Activated T-cell treated with anti-CD3 and anti-CD28 coated beads for 4 hours (primary cell): Measurements from ENCODE around the gene PATL1.
"Not testable (repeated sequence)": the region's sequence is repeated elsewhere in the genome, so short reads cannot be mapped to it uniquely, and the experiment has no call there.

ENCODE experiments used
- DNase-seq: peaks from one replicate; pipeline ENCODE4 v3.0.0-alpha.2; 2020

PATL1 gene

DNA sequence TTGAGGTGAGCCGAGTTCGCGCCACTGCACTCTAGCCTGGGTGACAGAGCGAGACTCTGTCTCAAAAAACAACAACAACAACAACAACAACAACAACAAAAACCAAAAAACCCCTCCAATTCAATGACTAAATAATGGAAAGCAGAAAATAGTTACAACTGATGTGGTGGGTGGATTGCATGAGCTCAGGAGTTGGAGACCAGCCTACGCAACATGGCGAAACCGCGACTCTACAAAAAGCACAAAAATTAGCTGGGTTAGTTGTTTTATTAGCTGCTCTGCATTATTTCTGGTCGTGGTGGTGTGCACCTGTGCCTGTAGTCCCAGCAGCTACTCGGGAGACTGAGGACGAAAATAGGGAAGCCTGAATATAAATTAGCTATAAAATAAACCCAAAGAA is 2.6 kb upstream of the PATL1 start:
- no peak for DNase-seq

GRCh38 chr11:59669611-59670009 is 773 bp upstream of the PATL1 start:
- no peak for DNase-seq

DNA sequence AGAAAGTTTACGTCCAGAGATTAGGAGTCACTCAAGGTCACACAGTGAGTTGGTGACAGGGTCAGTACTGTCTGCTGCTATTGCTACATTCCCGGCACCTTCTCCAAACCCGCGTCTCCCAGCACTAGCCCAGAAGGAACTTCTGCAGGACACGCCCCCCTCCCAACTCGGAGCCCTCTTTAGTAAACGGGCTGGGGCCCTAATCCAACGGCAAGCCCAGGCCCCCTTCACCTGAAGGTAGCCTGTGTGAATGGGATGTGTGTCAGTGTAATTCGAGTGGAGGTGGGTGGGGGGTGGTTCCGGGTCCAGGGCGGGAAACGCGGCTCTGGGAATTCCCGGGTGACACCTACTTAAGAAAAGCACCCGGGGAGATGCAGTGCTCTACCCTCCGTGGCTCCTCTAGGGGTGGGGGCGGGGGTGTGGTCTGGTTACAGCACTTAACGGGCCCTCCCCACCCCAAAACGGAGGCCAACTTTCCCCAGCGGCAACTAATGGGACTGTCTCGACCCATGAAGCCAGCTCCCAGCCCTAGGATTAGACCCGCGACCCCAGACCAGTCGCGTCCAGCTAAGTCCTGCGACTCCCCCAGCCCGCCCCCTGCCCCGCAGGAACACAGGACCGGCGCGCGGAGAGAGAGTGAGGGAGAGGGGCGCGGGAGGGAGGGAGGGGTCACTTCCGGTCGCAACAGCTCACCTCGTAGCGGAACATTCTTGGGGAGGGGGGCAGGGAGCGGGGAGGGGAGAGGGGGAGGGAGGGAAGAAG is 468 bp downstream of the PATL1 start:
- DNase-seq = peak; percentile 74

DNA sequence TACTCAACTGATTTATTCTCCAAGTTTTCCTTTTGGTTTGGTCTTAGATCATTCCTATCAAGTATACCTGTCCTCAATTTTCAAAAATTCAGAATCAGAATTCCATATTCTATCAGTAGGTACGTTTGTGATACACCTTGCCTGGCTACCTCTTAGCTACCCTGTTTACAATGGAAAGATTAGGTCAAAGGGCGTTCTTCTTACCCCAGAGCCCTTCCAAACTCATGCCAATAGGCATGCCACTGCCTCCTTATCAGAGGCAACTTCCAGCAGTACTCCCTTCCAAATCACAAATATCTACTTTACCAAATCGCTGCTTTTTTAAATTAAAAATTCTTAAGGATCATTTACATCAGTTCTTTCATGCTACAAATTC is 1.0 kb downstream of the PATL1 start:
- DNase-seq = no peak

- no peak for DNase-seq
These were observed 1.9 kb downstream of the PATL1 start for GRCh38 chr11:59666969-59667368.

- no peak for DNase-seq
These were observed 8.2 kb downstream of the PATL1 start for GRCh38 chr11:59660621-59661020.

DNA sequence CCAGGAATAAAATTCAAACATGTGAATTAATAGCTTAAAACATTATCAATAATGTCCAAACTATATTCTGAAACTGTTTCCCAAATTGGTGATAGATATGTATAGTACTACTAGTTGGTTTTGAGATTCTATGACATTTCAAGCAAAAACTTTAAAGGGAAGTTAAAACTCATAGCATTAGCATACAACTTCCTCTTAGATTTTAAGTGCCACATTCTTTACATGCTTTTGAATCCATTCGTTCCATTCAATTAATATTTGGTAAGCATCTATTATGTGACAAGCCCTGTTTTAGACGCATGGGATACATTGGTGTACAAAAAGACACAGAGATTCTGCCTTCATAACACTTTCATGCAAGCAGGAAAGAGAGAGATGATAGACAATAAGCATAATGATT is 8.9 kb downstream of the PATL1 start:
- no peak for DNase-seq

DNA sequence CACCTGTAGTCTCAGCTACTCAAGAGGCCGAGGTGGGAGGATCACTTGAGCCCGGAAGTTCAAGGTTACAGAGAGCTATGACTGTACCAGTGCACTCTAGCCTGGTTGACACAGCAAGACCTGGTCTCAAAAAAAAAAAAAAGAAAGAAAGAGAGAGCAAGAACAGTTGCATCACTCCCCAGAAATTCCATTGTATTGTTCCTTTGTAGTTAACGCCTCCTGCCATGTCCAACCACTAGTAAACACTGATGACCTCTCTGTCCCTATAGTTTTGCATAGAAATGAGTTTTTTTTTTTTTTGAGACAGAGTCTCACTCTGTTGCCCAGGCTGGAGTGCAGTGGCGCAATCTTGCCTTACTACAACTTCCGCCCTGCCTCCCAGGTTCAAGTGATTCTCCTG is 10.8 kb downstream of the PATL1 start:
- no peak for DNase-seq

- no peak for DNase-seq
These were observed 13.9 kb downstream of the PATL1 start for GRCh38 chr11:59654893-59655292.

DNA sequence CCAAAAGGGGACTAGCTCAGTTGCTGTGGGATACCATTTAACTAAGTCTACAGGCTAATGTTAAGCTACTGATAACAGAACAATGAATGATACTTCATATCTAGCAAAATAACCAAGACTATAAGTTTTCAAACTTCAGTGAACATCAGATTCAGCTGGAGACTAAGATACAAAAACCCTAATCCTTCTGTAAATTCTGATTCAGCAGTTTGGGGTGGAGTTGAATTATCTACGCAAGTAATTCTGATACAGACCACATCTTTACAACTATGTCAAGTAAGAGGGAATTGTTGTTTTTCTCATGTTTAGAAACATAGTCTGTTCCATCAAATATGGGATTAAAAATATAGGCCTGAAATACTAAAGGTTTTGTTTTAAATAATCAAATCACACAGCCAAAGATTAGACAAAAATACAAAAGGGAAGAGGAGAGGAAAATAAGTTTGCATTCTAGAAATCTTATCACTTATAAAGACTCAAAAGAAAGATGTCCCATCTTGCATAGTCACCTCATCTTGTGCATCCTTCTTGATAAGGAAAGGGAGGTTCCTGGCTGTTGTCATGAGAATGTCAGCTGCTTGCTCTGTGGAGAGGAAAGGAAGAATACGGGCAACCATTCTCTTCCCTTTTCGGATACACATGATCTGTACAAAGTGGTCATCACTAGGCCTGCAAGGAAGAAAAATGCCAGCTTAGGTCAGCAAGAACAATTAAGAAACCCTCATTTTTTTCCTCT is 21.4 kb downstream of the PATL1 start:
- DNase-seq = no peak

- no peak for DNase-seq
These were observed 24.3 kb downstream of the PATL1 start for GRCh38 chr11:59644528-59644927.

DNA sequence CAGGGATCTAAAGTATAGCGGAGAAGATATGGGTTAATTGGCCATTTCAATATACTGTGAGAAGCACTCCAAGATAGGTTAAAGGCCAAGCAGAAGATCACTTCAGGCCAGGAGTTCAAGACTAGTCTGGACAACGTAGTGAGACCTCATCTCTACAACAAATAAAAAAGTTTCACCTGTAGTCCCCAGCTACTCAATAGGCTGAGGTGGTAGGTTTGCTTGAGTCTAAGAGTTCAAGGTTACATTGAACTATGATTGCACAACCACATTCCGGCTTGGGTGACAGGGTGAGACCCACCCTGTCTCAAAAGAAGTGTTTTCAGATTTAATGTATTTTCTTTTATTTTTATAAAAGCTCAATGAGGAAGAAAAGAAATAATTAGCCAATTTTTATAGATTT is 25.4 kb downstream of the PATL1 start:
- DNase-seq = no peak

- no peak for DNase-seq
These were observed 27.7 kb downstream of the PATL1 start for GRCh38 chr11:59641156-59641555.

- DNase-seq = no peak
These were observed 38.3 kb downstream of the PATL1 start for GRCh38 chr11:59630493-59630892.

DNA sequence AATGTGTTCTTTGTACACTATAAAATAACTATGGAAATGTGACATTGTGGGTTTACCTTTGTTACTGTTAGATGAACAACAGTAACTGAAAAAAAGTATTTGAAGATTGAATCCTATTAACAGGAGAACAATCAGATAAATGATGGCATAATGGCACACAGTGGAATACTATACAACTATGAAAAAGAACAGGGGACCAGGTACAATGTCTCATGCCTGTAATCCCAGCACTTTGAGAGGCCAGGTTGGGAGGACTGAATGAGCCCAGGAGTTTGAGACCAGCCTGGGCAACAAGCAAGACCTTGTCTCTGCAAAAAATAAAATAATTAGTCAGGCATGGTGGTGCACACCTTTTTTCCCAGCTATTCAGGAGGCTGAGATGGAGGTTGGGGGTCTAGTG is 38.8 kb downstream of the PATL1 start:
- no peak for DNase-seq

DNA sequence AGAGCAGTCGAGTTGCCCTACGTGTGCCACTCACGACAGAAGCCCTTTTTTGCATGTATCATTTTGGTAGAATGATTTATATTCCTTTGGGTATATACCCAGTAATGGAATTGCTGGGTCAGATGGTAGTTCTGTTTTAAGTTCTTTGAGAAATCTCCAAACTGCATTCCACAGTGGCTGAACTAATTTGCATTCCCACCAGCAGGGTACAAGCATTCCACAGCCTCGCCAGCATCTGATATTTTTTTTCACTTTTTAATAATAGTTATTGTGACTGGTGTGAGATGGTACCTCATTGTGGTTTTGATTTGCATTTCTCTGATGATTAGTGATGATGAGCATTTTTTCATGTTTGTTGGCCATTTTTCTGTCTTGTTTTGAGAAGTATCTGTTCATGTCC is 41.9 kb downstream of the PATL1 start:
- not testable (repeated sequence) for DNase-seq

DNA sequence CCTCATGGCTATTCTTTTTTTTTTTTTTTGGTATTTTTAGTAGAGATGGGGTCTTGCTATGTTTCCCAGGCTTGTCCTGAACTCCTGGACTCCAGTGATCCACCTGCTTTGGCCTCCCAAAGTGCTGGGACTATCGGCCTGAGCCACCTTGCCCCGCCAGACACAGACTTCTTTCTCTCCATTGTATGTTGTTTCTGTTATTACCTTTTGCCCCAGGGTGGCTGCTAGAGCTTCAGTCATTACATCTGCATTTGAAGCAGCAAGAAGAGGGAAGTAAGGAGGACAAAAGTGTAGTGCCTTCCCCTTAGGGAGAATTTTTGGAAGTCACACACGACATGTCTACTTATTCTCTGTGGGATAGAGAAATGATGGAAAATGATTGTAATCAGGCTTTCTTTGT is 43.1 kb downstream of the PATL1 start:
- DNase-seq = no peak

DNA sequence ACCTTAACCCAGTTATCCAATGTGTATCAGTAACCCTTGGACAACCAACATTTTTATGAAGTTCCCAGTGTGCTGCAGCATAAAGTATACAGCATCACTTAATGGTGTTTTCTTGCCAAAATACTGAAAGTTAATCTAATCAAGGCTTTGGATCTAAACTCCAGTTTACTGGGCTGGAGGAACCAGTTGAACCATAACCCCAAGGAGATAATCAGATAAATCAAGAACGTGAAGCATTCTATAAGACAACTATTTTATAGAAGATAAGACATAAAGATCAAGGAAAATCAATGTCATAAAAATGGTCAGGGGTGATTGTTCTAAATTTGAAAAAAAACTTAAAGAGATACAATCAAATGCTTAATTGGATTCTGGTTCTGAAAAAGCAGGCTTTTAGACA is 51.0 kb downstream of the PATL1 start:
- no peak for DNase-seq

DNA sequence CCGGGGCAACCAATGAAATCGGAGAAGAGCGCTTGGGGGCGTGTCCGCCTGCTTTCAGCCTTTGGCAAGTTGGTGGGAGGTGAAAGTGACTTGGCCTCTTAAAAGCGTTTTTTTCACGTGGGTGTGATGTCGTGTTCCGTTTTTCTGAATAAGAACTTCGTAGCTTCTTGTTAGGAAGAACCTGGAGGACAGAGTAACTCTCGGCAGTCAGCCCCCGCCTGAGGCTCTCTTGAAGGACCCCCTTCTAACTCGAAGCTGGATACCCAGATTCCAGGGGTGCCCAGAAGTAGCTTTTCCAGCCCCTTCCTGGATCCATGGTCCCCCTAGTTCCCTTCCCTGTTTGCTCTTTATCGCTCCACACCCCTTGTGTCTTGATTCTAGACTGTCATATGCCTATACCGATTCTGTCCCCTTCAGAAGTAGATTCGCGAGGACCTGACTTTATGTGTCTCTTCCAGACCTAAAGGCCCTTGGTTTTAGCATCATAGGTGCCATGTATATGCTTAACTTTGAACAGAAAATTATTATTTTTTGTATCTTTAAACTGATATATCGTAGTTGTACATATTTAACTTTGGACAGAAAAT is 52.3 kb downstream of the PATL1 start:
- DNase-seq = no peak

DNA sequence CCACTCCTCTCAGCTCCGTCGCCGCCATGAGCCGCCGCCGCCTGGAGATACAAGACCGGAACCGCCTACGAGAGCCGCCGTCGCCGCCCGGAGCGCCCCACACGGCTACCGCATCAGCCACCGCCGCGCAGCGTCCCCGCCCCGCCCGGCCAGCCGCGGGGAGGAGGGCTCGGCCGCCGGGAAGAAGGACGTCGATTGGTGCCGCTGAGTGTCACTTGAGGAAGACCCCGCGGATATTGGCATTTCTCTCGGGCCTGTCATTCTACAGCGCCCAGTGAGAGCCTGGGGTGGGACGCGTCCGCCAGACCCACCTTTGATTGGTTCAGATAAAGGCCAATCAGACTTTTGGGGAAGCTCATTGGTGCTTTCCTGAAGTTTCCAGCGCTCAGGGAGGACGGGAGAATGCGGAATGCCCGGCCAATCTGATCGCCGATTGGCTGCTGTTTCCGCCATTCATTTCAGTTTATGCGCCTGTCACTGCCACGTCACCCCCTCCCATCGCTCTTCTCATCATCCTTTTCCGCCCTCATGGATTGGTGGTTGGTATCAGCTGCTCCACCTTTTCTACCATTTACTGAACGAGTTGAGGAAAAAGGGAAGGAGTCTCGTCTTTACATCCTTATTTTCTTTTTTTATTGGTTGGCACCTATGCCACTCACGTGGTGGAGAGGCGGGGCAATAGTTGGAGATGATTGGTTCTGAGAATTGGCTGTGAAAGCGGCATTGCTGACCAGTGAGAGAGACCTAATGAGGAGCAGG is 53.0 kb downstream of the PATL1 start, which contains the start of gene OSBP:
OSBP (minus strand) TSS at position 138 of the 759 bp plus-strand sequence; CDS start at position 28, 110 bp downstream.
- DNase-seq = peak; percentile 95

DNA sequence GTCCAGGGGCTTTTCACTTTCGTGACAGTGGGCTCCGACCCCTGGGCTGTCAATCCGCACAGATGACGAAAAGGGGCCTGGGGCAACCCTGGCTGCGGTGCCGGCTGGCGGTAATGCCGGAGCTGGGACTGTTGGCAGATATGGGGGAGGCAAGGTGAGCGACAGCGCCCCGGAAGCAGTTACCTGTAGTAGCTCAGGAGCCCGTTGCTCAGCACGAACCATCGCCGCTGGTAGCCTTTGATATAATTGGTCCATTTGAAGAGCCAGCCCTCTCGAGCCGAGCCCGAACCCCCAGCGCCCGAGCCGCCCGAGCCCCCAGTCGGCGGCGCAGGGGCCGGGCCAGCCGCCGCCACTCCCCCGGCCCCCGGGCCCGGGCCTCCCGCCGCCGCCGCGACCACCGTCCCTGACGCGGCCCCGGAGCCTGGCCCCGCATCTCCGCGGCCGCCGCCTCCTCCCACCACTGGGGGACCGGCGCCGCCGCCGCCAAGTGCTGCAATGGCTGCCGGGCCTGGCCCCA is 53.7 kb downstream of the PATL1 start:
- DNase-seq = peak; percentile 36

GRCh38 chr11:59614277-59615119 is 54.3 kb downstream of the PATL1 start:
- no peak for DNase-seq
